HG03575 (cell line): ENCODE results near the gene PREX1.

Experiments used
- ATAC-seq: cut with Tn5 transposase; IDR thresholded peaks from one replicate; pipeline ENCODE4 v1.9.1; 2021; ENCODE audit not compliant: unreplicated experiment, insufficient number of reproducible peaks, low FRiP score; ENCODE audit errors: extremely low read depth

PREX1 gene

DNA sequence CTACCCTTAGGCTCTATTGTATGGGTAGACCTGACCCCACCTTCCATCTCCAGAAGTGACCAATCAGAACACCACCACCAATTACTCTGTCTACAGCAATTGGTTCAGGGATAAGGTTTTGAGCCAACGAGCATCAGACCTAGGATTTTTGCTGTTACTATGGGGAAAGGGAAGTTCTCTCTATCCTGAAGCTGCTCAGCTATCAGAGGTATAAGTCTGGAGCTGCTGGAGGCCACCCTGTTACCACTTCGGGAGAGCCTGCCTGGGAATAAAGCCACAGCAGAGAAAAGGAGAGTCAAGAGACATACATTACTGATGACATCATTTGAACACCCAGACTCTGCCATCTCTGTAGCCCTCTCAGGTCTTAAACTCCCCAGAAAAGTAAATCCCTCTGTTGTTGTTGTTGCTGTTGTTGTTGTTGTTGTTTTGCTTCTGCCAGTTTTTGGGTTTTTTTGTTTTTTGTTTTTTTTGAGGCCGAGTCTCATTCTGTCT is 94.5 kb downstream of the PREX1 start:
- ATAC-seq, result no peak

DNA sequence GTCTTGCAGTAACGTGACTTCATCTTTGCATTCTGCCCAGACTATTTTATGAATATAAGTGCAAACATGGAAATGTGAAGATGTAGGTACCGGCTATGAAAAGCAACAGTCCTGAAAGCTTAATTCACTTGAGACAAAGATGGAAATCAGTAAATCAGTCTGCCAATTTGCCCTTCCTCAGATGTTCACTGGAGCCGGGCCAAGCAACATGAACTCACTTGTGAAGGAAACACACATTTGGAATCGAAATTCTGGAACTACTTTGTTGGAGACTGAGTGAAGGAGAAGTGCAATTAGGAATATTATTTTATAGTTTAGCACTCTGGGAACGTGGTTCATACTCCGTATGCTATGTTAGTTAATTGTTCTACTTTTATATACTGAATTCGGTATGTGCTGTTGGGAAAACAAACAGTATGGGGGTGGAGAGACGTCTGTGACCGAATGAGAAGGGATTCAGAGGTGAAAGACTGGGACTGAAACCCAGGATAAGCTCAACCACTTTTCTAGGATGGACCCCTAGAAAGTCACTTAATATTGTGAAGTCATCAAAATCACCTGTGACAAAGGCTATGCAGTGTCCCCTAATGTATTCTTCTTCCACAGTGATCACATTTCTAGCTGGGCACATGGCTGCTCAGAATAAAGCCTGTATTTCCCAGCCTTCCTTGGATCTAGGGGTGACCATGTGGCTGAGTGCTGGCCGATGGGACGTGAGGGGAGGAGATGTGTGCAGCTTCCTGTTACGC is 95.5 kb downstream of the PREX1 start:
- no peak for ATAC-seq

DNA sequence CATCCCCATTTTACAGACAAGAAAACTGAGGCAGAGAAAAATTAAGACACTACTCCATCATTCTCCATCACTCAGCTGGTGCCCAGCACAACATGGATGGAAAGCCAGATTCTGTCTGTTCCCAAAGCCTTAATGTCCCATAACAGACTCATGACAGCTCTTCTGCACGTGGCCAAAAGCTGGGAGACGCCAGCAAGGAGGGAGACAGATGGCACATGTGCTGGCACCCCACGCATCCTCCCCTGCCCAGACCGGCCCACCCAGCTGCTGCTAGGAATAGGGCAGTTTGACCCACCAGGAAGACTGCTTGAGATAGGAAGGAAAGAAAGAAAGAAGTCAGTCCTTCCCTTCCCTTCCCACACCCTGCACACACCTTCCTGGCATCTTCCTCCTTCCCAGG is 96.3 kb downstream of the PREX1 start:
- ATAC-seq, result no peak

DNA sequence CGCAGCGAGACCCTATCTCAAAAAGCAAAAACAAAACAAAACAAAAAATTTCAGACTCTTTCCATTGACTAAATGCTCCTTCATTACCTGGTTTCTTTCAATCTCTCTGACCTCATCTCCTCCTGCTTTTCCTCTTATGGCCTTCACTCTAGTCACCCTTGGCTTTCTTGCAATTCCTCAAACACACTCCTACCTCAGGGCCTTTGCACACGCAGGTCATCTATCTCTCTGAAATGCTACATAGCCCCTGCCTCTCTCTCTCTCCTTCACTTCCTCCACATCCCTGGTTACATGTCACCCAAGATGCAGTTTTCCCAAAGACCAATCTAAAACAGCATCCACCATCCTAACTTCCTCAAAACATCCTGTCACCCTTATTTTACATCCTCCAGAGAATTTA is 96.8 kb downstream of the PREX1 start:
- no peak for ATAC-seq

DNA sequence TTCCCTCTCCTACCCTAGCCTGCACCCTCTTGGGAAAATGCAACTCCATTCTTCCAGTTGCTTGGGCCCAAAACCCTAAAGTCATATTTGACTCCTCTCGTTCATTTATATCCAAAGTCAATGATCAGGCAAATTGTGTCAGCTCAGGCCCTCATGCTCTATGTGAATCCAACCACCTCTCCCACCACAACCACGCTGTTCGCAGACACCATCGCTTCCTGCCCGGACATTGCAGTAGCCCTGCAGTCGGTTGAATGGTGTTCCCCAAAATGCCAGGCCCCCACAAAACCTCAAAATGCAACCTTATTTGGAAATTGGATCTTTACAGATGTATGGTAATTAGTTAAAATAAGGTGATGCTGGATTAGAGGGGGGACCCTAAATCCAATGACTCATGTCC is 98.3 kb downstream of the PREX1 start:
- ATAC-seq, result no peak

DNA sequence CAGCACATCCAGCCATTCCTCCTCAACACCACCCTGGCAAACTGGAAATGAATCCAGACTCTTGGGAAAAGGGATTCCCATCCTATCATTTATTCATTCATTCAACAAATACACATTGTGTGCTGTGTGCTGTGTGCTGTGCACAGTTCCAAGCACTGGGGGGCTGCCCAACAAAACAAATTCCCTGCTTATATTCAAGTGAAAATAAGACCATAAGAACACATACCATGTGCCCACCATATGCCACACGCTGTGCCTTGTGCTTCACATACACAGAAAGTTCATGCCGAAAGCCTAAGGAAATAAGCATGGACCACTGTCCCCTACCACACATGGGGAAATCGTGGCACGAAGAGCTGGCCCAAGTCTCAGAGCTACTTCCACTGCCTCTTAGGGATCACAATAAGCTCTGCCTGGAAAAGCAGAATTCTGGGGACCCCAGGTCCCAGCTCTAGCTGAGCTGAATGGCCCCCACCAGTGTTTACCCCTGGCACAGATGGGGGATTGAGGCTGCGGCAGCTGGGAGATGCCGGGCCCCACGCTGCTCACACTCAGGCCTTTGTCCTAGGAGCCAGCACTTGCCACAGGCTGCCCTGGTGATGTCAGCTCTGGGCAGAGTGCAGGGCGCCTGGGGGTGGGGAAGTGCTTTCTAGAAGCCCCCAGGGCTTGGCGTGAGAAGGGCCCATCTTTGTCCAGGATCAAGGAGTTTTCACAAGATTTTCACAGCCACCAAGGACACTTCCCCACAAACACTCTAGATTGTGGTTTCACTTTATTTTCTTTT is 99.6 kb downstream of the PREX1 start:
- ATAC-seq, result no peak

DNA sequence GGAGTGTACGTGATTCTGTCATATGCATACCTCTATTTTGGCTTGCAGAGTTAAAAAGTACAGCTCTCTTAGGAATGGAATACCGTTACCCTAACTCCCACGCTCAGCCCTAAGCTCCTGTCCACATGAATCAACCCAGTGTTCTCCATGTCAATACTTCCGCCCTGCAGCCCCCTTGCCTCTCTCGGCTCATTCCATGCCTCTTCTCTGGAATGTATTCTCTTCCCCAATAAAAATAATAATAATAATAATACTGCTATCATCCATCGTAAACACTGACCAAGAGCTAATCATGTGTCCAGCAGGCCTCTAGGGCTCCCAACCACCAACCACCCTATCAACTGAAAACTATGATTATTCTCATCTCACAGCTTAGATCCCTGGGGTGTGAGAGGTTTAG is 100.6 kb downstream of the PREX1 start:
- no peak for ATAC-seq

DNA sequence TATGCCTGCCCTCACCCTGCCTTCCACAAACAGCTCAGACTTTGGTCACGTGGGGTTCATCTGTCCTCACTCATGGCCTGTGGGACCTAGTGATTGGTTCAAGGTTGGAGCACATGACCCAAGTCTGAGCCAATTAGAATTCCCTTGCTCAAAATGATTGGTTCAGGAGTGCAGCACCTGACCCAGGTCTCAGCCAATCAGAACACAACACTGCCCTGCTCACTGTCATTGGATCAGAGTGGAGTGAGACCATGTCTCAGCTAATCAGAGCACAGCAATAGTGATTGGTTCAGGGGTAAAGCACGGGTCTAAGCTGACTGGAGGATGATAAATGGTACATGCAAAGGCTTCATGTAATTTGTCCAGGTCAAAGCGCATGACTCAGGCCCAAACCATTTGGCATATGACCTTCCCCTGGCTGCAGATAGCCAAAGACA is 102.2 kb downstream of the PREX1 start:
- ATAC-seq, result no peak

DNA sequence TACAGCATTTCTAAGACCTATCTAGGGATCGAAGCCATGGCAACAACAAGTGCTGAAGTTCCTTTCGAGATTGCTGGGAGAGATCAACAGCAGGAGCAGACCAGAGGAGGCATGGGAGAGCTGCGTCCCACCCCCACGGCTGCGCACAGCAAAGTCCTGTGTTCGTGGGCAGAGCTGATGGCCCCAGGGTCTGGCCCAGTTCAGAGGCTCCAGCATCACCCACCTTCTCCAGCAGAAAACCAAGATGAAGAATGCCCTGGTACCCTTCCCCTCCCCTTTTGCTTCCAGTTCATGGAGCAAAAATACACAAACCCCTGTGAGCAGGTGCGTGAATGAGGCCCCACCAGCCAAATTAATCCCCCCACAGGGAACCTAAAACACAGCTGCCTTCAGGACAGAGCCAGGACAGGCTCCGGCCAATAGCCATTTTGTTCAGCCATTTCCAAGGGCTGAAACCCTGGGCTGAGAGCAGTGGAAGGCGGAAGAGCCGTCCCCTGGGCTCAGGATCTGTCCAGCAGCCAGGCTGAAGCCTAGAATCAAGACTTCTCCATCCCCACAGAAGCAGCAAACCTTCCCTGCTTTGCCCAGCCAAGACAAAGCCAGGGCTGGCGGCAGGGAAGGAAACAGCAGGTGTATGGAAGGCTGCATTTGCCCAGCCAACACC is 102.8 kb downstream of the PREX1 start:
- ATAC-seq, result no peak

DNA sequence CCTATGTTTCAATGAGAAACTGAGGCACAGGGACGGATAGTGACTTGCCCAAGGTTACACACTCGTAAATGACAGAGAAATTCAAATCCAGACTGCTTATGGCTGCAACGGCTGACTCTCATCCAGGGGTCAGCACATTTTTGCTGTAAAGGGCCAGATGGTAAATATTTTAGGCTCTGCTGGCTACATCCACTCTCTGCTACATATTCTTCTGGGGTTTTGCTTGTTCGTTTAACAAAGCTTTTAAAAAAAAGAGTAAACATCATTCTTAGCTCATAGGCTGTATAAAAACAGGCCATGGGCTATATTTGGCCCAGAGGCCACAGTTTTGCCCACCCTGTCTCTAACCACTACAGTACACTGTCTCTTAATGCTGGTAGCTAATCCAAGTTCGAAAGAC is 103.4 kb downstream of the PREX1 start:
- ATAC-seq, result no peak

DNA sequence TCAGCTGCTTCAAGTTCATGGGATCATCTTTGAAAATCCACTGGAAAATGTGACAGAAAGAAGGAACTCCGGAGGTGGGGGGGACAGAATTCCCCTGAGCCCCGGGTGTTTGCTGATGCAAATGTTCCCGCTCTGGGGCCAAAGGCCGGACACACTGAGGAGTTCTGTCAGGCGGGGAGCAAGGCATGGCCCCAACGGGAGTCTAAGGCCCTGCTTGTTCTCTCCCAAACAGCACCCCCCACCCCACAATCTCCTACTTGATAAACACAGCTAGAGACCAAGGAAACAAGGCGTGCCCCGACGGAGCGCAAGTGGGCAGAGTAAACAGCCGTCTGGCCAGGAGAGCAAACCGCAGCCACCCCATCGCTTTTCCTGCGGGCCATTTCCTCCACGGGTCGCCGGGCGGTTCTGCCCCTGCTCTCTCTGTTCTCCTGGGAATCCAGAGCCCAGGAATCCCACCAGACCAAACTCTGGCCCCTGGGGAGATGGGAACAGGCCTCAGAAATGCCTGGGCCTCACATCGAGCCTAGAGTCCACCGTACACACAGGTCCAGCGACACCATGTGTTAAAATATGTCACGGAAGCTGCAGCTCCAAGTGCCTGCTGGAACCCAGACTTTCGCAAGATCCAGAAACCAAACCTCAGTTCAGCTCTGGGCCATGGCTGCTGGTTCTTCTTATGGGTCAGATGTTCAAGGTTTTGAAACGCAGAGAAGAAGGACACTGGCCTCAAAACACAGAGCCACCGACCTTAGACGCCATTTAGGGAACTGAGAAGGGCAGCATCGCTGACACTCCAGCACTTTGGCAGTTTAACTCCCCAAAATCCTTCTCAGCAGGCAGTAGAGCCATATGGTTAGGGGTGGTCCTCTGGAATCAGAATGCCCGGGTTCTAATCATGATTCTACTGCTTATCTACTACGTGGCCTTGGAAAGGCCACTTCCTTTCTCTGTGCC is 104.2 kb downstream of the PREX1 start:
- no peak for ATAC-seq

DNA sequence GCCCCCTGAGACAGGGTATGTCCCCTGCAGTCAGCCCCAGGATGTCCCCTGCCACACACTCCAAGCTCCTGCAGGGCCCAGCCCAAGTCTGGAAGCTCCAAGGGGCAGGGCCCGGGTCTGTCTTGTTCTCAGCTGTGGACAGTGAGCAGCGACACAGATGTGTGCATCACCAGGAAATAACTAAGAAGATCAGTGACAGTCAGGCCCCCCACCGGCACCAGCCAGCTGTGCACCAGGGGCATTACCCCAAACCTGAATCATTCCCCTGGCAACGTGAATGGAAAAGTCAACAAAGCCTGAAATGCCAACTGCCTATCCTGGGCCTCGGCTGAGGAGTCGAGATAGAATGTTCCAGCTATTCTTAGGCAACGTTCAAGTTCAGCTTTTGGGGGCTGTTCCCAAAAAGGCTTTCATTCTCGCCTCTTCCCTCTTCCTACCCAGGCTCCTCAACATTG is 105.0 kb downstream of the PREX1 start:
- no peak for ATAC-seq

DNA sequence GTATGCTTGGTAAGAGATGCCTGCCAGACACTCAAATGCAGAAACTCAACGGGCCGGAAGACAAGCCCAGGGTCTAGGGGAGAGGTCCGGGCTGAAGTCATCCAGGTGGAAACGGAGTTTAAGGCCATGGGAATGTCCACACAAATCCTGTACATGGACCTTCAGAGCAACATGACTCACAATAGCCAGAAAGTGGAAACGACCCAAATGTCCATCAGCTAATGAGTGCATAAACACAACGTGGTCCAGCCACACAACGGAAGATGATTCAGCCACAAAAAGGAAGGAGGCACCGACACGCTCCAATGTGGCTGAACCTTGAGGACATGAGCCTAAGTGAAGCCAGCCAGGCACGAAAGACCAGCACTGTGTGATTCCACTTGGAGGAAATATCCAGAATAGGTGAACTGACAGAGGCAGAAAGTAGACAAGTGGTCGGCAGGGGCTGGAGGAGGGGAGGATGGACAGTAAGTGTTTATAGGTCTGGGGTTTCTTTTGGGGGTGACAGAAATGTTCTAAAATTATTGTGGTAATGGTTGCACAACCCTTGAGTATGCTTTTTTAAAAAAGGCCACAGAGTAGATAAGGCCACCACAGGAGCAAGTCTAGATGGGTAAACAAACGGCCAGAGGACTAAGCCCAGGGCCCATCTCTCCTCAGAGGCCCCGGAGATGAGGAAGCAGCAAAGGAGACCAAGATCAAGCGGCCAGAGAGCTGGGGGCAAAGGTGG is 105.6 kb downstream of the PREX1 start:
- no peak for ATAC-seq

DNA sequence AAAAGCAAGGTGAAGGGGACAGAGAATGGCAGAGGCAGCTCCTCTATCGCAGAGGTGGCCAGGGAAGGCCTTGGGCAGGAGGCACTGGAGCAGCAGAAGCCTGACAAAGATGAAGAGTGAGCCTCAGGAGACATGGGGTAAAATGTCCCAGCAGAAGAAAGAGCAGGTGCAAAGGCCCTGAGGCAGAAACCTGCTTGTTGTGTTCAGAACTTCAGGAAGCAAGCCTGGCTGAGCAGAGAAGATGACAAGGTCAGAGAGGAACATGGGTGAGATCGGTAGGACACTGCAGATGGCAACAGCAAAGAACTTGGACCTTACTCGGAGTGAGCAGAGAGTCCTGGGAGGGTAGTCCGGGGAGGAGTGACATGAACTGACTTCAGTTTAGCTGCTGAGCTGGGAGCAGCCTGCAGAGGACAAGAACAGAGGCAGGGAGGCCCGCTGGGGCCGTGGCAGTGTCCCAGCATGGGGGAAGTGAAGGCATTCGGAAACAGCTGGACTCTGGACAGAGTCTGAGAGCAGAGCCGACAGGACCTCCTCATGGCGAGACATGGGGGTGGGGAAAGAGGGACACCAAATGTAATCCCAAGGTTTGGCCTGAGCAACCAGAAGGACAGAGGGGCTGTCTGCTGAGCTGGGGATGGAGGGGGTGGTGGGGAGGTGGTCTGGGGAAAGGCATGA is 106.3 kb downstream of the PREX1 start:
- no peak for ATAC-seq

DNA sequence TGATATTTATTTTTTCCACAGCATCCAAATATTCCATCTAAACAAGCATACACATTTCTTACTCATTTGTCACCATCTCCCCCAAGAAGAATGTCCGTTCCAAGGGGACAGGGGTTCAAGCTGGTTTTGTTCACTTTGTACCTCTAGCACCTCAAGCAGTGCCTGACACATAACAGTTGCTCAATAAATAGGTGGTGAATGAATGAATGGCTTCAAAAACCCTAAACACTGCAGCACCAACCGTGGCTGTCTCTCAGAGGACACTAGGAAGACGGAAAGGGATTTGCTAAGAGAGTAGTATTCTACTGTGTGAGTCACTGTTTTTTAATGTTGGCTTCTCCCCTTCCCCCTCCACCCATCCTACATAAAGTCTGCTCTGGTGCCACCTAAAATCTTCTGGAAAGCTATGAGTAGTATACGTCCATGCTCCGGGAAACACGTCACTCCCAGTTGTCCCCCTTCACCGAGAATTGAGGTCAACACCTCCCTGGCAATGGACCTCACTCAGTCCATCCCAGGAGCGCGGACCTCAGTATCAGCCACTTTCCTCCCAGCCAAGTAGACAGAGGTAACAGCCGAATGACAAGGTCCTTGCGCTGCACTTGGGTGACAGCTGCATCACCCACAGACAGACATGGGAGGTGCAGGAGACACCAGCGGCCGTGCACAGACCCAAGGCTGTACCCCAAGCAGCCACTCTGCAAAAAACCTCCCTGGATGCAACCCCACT is 107.4 kb downstream of the PREX1 start:
- ATAC-seq, result no peak

DNA sequence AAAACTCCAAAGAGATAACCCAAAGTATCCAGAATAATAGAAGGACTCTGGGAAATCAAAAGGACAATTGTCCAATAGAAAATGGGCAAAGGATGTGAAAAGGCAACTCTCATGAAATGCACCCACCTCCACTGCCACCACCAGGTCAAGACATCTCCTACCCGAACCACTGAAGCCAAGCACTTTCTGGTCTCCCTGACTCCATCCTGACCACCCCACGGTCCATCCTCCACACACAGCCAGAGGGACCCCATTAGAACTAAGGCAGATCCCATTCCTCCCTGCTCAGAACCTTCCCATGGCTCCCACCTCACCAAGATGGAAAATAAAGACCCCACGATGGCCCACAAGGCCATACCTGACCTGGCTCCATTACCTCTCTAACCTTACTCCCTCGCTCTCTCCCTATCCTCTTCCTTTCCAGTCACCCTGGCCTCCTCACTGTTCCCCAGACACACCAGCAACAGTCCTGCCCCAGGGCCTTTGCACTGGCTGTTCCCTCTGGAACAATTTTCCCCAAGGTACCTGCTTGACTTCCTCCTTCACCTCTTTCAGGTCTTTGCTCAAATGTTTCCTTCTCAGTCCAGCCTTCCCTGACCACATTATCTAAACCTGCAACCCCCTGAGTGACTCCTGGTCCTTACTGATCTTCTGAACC is 108.1 kb downstream of the PREX1 start:
- no peak for ATAC-seq
